SIG-M5 treated with dmso at 0.1 percent for 504 hours (cell line): ENCODE results near the gene RPL3.
A peak's percentile ranks its signal among the peaks of the same experiment; 100 is the strongest.

Experiments used
- DNase-seq: peaks from one replicate; lab custom pipeline; 2025; ENCODE audit not compliant: unreplicated experiment; lab: John Stamatoyannopoulos, UW

RPL3 gene

GRCh38 chr22:39284142-39284980, 35.1 kb downstream of the RPL3 start:
- no peak for DNase-seq

- no peak for DNase-seq
Measured at GRCh38 chr22:39283322-39284141, 35.9 kb downstream of the RPL3 start.

DNA sequence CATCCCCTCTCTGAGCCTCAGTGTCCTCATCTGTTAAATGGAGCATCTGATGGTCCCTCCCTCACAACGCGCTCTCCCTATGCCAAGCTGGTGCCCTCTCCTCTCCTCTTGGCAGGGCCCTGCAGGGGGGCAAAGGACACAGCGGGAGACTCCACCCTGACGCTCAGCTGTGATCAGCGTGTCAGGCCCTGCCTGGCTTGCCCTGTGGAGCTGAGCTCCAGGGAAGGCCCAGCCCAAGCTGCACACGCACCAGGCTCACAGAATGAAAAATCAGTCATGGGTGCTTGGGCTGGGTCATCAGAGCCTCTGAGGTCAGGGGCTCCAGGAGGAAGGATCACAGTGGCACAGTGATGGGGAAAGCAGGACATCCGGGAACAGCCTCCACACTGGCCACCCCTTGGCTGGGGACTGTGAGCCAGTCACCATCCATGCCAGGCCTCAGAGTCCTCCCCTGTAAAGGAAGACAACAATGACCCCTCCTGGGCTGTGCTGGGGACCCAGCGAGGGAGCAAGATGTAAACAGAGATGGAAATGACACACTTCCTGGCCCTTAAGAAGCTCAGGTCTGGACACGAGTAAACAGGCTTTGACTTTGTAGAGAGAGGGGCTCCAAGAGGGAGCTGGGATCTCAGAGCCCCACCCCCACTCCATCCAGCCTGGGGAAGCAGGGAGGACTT, 36.6 kb downstream of the RPL3 start:
- no peak for DNase-seq

- DNase-seq, result no peak
Measured at GRCh38 chr22:39281126-39281525, 38.3 kb downstream of the RPL3 start.

DNA sequence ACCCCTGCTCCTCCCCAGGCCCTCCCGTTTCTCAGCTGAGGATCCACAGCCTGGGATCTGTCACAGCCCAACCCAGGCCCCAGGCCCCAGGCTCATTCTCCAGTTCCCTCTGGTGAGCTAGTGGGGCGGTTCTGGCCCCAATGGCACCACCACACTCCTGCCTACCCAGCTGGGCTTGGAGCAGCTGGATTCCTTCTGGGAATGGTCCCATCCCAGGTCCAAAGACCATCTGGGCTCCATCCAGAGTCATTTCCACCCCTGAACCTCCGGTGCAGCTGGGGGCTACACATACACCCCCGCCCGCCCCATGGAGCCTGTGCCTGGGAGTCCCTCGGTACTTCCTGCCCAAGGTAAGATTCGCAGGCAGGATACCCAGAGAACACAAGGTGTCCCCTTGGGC, 39.2 kb downstream of the RPL3 start:
- no peak for DNase-seq

- no peak for DNase-seq
Measured at GRCh38 chr22:39279170-39279850, 40.1 kb downstream of the RPL3 start.

DNA sequence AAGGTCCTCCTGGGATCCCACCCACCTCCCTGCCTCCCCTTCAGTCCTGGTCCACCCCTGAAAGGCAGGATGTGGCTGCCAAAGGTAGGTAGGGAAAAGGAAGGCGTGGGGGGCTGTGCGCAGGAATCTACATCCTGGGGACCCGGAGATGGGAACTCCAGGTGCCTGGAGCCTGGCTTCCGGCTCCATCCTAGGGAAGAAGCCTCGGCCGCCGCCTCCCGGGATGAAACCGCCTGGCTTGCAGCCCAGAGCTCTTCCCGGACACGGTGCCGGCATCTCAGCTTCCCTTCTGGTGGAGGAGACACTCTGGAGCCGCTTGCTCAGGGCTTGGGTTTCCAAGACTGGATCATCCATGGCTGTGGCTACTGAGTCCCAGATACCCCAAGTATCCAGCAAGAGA, 41.4 kb downstream of the RPL3 start:
- no peak for DNase-seq

DNA sequence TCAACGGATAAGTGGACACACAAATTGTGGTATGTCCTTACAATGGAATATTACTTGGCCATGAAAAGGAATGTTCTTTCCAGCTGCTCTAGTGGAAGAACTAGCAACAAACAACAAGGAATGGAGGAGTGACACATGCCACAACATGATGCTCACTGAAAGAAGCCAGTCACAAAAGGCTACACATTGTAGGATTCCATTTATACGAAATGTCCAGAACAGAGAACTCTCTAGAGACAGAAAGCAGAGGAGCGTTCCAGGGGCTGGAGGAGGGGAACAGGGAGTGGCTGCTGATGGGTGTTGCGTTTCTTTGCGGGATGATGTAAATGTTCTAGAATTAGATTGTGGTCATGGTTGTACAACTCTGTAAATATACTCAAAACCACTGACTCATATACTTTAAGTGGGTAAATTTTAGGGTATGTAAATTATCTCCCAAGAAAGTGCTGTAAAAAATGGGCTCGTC, 42.2 kb downstream of the RPL3 start:
- peak; percentile 59 for DNase-seq

GRCh38 chr22:39276440-39277141, 42.8 kb downstream of the RPL3 start:
- peak; percentile 15 for DNase-seq

DNA sequence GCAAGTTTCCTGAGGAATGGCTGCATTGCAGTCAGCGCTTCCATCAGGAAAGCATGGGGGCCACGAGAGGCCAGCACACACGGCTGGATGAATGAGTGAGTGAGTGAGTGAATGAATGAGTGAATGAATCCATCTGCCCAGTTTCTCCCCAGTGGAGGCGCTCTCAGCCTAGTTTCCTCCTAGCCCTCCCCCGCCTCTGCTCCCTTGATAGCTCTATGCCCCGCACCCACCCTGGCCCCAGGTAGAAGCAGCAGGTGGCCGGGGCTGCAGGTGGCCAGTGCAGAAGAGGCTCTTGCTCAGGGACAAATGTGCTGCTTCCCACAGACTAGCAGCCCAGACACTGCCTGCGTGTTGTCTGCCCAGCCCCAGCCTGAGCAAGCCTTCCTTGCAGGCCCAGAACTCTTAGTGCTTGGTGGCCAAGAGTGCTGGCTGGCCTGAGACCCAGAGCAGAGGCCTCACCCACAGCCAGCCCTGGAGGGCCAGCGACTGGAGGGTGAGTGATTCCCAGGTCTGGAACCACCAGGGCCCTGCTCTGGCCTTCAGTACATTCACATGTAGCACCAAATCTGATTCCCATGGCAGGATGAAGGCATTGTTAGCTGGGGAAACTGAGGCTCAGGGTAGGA, 43.5 kb downstream of the RPL3 start:
- no peak for DNase-seq

- no peak for DNase-seq
Measured at GRCh38 chr22:39273950-39274887, 45.2 kb downstream of the RPL3 start.

DNA sequence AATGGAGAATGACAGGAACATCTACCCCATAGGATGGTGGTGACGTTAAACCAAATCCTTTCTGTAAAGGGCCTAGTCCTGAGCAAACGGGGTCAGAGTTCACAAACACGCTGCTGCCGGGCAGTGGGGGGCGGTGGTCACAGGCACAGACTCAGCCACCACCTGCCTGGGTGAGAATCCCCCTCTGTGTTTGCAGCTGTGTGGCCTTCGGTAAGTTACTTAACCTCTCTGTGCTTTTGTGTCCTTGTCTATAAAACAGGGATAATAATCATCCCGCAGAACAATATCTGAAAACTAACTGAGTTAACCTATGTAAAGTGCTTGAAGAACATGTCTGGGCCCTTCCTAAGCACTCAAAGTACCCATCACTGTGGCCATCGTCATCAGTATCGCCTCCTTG, 48.6 kb downstream of the RPL3 start:
- DNase-seq, result no peak

GRCh38 chr22:39270280-39270679, 49.1 kb downstream of the RPL3 start:
- DNase-seq, result no peak

DNA sequence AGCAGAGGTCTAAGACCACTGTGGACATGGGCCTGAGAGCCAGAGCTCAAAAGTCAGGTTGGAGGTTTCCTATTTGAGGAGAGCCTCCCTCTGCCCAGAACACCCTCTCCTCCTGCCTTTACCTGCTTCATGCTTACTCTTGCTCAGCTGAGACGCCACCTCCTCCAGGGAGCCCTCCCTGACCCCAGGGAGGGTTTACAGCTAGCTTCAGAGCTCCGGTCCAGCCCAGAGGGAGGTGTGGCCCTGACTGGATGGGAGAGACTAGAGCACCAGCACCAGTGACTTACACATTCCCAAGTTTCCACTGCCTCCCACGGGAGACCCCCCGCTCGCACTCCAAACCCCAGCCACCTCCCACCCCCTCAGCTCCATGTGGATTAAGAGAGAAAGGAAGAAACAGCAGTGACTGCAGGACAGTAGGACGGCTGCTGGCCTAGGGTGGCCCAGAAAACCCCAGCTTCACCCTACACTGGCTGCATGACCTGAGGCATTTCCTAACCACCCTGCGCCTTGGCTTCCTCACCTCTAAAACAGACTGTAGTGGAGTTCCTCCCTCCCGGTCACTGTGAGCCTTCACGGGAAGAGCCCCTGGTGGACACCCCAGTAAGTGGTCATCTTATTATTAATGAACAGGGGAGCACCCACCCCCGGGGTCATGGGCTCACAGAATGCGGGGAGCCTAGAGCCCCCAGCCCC, 50.2 kb downstream of the RPL3 start:
- DNase-seq, result no peak

DNA sequence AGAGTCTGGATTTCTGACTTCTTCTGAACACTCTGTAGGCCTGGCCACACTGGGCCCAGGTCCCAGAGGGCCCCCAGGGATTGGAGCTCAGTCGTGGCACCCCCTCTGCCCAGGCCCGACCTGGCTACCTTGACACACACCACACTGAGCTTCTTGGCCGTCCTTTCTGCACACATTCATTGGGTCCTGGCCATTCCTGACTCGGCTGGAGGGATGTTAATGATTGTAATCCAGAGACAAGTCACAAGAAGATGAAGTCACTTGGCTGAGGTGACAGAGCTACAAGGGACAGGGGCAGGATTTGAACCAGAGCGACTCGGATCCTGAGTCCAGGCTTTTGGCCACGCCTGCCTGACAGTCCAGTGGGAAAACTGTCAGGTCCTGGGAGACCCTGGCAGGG, 50.8 kb downstream of the RPL3 start:
- no peak for DNase-seq

DNA sequence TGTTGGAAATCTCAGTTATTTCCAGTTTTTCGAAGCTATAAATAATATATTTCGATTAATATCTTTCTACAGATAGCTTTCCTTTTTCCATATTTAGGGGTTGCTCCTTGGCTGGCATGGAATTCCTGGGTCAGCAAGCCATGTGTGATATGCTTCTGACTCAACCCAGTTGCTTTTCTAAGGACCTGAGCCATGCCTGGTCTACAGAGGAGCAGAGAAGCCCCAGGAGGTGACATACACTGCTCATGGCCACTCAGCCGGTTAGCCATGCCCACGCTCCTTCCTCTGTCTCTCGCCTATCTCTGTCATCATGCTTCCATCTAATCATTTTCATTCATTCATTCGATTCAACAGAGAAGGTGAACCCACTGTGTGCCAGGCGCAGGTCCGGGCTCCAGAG, 51.4 kb downstream of the RPL3 start:
- no peak for DNase-seq

GRCh38 chr22:39266398-39267030, 52.9 kb downstream of the RPL3 start:
- DNase-seq, result peak; percentile 81
